ENCODE measurements around the gene CBARP.

The CBARP gene

DNA sequence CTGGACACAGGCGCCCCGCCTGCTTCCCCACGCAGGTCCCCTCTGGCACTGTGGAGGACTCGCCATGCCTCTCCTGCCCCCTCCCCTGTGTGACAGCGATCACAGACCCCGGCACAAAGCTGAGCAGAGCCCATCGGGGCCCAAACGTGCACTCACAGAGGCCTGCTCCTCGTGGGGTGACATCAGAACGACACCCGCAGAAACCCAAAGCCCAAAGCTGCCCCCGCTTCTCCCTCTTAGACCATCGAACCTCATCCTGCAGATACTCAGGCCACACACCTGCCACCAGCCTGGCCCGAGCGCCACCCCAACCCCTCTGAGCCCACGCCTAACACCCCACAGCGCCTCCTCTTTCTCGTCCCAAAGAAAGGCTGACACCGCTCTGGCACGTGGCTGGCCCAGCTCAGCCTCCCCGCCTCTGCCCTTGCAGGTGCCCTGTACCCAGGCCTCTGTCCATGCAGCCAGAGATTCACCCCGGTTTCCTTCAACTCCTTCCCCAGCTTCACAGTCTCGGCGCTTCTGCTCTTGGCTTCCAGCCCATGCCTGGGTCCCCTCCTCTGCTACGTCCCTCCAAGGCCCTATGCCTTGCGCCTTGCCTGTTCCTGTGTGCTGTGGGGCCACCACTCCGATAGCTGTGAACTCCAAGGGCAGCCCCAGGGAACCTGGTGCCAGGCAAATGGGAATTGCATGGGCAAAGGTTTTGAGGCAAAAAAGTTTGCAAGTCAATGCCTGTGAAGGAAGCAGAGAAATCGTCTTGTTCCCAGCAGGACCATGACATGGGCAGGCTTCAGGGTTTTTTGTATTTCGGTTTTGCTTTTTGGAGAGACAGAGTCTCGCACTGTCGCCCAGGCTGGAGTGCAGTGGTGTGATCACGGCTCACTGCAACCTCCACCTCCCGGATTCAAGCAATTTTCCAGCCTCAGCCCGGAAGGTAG lies 831 bp upstream of the CBARP start:
- no peak for DNase-seq

DNA sequence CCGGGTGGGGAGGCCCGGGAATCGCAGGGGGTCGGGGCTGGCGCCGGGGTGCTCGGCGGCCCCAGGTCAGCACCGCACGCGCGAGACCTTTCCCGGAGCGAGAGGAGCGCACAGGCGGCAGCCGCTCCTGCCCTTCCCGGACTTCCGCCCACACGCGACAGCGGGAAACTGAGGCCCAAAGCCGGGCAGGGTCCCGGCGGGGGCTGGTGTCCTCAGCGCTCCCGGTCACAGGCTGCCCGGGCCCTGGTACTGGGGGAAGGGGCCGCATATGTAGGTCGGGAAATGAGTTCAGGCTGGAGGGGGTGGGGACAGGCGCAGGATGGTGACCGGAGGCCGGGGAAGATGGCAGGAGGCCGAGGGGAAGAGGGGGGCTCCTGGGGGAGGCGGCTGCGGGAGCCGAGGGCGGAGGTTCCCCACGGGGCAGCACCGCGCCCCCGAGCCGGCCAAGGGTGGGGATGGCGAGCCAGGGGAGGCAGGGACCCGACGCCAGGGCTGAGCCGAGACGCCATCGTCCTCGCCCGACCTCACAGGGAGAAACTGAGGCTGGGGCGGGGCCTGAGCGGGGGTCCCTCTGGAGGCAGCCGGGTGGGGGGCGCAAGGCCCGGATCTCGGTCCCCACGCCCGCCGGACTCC lies 662 bp downstream of the CBARP start:
- no peak for DNase-seq

- no peak for DNase-seq
These were observed 1.2 kb downstream of the CBARP start for GRCh38 chr19:1236576-1236975.

GRCh38 chr19:1235625-1236538 lies 1.9 kb downstream of the CBARP start:
- DNase-seq, result no peak

DNA sequence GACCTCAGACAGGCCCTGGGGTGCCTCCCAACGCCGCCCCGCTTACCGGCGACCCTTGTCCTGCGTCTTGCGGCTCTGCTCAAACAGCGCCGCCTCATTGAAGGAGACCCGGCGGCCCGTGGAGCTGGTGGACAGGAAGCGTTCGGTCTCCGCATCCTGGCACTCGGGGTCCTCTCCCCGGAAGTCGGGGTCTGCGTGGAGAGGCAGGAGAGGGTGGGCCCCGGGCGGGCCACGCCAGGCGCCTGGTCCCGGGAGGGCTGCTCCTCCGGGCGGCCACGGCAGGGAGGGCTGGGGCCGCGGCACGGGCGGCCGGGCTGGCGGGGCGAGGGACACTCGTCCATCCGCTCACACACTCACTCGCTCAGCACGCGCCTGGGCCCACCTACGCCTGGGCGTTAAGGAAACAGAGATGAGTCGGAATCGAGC lies 2.8 kb downstream of the CBARP start:
- DNase-seq, result no peak

GRCh38 chr19:1234051-1234954 lies 3.5 kb downstream of the CBARP start:
- DNase-seq, result no peak

DNA sequence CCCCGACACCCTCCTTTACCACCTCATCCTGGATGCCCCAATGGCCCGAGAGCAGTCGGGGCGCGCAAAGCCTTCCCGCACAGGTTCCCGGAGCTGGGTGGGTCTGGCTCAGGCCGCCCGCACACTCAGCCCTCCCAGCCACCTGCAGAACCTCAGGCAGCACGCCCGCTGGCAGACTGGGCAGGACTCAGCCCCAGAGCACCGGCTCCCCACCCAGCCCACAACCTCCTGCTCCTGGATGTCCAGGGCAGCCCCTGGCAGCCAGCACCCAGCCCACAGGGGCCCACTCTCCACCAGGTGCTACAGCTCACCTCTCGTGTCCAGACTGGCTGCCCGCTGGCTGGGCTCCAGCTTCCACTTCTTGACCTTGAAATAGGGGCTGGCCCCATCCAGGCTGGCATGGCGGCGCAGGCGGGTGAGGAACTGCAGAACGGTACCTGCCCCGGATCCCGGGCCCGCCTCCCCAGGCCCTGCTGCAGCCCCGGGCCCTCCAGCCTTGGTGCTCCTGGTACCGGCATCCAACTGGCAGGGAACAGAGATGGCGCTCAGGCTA lies 4.6 kb downstream of the CBARP start:
- DNase-seq, result no peak

DNA sequence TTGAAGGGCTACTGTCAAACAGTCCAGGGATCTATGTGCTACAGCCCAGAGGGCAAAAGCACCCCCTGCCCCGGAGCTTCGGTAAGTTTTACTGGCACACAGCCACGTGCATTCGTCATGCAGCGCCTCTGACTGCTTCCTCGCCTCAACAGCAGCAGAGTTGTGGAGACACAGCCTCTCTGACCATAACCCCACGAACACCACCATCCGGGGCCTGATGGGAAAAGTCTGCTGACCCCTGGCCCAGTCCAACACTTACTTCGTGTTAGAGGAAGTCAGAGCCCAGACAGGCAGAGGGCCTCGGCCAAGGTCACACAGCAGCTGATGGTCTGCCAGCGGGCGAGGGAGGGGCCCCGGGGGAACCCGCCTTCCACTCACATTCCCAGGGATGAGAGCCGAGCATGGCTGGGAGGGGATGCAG lies 5.1 kb downstream of the CBARP start:
- no peak for DNase-seq

GRCh38 chr19:1231729-1232637 lies 5.8 kb downstream of the CBARP start:
- DNase-seq, result no peak

- DNase-seq, result no peak
These were observed 6.9 kb downstream of the CBARP start for GRCh38 chr19:1230783-1231489.

DNA sequence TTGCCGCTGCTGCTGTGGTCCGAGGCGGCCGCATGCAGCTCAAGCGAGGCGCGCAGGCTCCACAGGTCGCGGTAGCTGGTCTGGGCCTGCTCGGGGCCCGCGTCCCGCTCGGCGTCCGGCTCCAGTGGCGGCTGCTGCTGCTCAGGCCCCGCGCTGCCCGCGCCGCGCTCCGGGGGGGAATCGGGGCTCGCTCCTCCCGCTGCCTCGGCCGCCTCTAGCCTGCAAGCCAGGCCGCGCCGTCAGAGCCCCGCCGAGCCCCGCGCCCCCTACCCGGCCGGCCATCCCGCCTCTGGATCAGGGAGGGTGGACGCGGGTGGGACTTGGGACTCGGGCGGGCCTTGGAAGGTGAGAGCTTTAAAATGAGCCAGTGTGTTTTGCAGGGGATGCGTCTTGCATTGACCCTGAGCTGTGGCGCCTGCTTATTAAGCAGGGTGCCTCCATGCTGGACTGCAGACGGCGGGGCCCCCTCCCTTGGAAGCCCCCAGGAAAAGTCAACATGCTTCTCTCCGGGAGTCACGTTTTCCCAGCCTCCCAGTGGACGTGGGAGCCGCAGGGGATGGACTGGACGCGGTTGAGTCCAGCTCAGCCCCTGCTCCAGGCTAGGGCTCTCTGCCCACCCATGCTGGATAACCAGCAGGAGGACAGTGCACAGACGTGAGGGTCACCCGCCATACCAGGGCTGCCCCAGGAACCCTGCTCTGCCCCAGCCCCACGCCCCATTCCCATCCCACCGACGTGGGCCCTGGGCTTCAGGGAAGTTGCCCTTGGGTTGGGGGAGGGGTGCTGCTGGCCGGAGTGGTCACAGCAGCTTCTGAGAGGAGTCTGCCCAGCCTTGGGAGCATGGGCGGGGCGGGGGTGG lies 7.7 kb downstream of the CBARP start:
- no peak for DNase-seq

DNA sequence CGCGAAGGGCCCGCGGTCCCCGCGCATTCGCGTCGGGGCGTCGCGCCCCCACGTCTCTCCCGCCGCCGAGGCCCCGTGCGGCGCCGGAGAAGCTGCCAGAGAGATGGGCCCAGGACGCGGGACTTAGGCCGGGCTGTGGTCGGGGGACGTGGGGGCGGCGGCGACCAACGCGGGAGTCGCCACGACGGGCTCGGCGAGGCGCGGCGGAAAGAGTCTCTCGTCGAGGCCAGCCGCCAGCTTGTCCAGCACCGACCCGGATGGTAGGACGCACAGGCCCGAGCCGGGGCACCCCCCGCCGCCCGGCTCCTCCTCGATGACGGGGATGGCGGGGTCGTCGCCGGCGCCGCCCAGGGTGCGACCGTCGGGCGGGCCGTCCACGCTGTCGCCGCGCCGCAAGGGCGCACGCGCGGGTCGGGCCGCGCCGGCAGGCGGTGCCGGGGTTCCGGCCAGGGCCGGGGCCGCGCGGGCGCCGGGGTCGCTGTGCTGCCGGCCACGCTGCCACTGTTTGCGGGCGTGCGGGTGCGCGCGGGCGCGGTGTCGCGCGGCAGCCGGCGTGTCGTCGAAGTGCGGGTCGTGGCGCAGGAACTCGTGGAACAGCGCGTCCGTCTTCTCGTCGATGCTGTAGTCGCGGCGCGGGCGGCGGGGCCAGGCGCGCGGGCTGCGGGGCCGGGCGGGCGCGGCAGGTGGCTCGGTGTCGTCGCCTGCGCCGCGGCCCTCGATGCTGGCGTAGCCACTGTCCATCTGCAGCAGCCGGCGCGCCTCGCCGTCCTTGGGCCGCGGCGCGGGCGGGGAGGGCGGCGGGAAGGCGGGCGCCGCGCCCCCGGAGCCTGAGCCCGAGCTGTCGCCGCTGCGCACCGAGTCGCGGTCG lies 8.5 kb downstream of the CBARP start:
- no peak for DNase-seq

DNA sequence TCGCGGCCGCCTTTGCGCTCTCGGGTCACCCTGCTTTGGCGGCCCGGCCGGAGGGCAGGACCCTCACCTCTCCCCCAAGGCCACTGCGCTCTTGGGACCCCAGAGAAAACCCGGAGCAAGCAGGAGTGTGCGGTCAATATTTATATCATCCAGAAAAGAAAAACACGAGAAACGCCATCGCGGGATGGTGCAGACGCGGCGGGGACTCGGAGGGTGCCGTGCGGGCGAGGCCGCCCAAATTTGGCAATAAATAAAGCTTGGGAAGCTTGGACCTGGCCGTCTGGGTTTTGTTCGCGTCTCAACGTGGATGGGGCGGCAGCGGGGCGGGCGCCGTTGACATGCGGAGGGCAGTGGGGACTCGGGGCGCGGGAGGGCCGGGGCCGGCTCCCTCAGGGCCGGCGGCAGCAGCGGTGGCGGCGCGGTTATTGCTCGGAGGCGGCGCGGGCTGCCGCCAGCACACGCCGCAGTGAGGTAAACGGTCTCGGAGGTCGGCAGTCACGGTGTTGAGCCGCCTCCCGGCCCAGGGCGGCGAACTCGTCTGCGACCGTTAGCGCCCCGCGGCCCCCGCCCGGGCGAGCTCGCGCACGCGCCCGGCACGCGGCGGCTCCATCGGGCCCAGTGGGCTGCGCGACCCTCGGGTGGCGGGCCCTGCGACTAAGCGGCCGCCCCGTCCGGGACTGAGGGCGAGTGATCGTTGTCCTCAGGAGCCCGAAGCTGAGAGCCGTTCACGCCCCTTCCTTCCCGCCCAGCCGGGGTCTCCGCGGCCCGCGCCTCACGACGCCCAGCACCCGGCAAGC lies 9.4 kb downstream of the CBARP start:
- no peak for DNase-seq

DNA sequence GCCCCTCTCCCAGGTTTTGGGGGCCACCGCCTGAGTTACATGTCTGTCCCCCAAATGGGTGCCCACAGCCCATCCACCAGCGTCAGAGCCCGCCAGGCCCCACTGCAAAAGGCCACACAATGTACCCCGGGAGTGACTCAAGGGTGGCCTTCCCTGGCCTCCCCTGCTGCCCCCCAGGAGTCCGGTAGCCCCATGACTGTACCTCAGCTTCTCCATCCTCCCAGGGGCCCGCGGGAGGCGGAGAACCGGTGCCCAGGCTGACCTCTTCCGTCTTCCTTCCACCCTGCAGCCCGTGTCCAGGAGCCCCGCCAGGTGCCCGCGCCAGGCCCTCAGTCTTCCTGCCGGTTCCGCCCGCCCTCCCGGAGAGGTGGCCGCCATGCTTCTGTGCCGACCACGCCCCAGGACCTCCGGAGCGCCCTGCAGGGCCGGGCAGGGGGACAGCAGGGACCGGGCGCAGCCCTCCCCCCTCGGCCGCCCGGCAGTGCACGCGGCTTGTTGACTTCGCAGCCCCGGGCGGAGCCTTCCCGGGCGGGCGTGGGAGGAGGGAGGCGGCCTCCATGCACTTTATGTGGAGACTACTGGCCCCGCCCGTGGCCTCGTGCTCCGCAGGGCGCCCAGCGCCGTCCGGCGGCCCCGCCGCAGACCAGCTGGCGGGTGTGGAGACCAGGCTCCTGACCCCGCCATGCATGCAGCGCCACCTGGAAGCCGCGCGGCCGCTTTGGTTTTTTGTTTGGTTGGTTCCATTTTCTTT lies 10.3 kb downstream of the CBARP start:
- no peak for DNase-seq

- DNase-seq, result no peak
These were observed 11.1 kb downstream of the CBARP start for GRCh38 chr19:1226522-1227303.

GRCh38 chr19:1226227-1226518 lies 11.6 kb downstream of the CBARP start:
- no peak for DNase-seq
